Fibroblast of mammary gland (primary cell): ENCODE results near the gene GDPD5.

Source experiments
- DNase-seq: peaks from one replicate; pipeline ENCODE4 v3.0.0-alpha.2; 2010; ENCODE audit warnings: low read depth
- H3K4me3 ChIP-seq: 2 replicates; pipeline ENCODE4 v1.5.1; 2011; ENCODE audit warnings: low read depth, mild to moderate bottlenecking, low read length, moderate library complexity; ENCODE audit not compliant: control insufficient read depth
- TF ChIP-seq, protein P1 (sequence below): conservative IDR thresholded peaks from 2 replicates; pipeline ENCODE4 v1.5.1; 2011; ENCODE audit warnings: low read depth, low read length, inconsistent platforms; ENCODE audit not compliant: control insufficient read depth, insufficient read depth

The GDPD5 gene

GRCh38 chr11:75425422-75425821 lies 100.3 kb downstream of the GDPD5 start:
- no peak overlapping the region for H3K4me3 ChIP-seq
- no peak for DNase-seq

DNA sequence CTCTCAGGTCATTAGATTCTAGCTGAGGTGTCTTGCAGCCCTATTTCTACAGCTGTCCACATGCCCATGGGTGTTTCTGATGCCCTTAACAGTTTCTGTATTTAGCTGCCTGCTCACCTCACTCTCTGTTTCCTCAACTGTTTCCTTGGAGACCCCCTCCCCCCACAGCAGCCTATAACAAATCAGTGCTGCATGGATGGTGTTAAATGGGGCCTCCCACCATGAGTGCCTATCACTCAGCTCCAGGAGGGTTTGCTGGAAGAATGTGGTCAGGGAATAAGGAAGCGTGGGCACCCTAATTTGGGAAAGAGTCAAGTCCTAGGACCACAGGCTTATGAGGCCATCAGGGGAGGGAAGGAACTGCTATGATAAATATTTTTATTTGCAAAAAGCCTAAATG lies 101.3 kb downstream of the GDPD5 start:
- DNase-seq = no peak
- TF ChIP-seq, protein P1, sequence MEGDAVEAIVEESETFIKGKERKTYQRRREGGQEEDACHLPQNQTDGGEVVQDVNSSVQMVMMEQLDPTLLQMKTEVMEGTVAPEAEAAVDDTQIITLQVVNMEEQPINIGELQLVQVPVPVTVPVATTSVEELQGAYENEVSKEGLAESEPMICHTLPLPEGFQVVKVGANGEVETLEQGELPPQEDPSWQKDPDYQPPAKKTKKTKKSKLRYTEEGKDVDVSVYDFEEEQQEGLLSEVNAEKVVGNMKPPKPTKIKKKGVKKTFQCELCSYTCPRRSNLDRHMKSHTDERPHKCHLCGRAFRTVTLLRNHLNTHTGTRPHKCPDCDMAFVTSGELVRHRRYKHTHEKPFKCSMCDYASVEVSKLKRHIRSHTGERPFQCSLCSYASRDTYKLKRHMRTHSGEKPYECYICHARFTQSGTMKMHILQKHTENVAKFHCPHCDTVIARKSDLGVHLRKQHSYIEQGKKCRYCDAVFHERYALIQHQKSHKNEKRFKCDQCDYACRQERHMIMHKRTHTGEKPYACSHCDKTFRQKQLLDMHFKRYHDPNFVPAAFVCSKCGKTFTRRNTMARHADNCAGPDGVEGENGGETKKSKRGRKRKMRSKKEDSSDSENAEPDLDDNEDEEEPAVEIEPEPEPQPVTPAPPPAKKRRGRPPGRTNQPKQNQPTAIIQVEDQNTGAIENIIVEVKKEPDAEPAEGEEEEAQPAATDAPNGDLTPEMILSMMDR = no peak
- no peak overlapping the region for H3K4me3 ChIP-seq

More at GRCh38 chr11:75425422-75425821, 100.3 kb downstream of the GDPD5 start:
- TF ChIP-seq, protein P1 = peak; percentile 25

DNA sequence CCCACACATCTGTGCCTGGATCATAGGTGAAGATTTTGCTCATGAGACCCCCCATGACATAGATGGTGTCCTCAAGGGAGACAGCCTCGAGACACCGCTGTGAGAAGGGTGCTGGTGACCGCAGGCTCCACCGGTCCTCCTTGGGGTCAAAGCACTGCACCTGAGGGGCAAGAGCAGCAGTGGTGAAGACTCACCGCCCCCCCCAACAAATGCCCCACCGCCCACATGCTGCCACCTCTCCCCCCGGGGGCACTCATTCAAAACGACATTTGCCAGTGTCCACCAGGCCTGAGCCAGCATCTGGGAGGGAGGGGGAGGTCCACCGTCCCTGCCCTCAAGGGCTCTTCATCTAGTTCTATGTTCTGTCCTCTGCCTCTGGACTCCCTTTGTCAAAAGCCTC lies 102.0 kb downstream of the GDPD5 start:
- no peak overlapping the region for H3K4me3 ChIP-seq
- TF ChIP-seq, protein P1 = no peak
- no peak for DNase-seq

DNA sequence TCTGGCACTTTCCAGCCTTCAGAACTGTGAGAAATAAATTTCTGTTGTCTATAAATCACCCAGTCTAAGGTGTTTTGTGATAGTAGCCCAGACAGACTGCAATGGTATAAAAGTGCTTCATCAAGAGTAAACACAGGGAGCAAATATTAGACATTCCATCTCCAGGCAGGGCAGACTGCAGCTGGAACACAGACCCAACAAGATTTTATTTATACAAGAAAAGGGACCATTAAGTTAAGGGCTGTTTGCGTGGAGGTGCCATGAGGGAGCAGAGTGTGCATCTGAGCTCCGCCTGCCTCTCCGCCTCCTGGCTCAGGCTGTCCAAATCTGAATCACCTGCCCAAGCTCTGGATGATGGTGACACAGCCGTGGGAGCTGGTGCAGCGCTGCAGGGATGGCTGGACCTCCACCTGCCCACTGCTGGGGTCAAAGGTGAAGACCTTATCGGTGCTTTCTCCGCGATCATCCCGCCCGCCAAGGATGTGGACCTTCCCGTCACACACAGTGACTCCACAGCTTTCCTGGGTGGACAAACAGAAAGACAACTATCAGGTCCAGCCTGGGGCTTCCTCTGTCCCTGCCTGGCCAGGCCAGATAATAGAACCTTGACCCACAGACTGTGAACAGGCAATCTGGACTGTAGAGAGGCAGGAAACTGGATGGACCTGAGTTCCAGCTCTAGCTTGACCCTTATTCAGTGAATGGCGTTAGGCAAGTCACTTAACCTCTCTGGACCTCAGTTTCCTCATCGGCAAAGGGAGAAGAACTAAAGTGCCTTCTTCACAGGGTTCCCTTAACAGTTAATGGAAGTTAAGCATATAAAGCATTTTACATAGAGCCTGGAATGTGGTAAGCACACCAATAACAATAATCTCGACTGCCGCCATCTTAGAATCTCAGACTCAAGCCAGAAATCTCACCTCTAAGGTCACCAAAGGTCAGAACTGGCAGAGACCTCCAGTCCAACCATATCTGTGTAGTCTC lies 103.2 kb downstream of the GDPD5 start:
- no peak for DNase-seq
- TF ChIP-seq, protein P1 = no peak

GRCh38 chr11:75421902-75422247 lies 103.9 kb downstream of the GDPD5 start:
- H3K4me3 ChIP-seq = no peak overlapping the region
- TF ChIP-seq, protein P1 = no peak
- DNase-seq = no peak

More for the DNA sequence above, 103.2 kb downstream of the GDPD5 start:
- no peak overlapping the region for H3K4me3 ChIP-seq

GRCh38 chr11:75421035-75421602 lies 104.6 kb downstream of the GDPD5 start:
- TF ChIP-seq, protein P1 = no peak
- DNase-seq = no peak
- no peak overlapping the region for H3K4me3 ChIP-seq
